Activated CD4-positive, alpha-beta T cell treated with anti-CD3 and anti-CD28 coated beads for 48 hours (primary cell): ENCODE results near the gene PRUNE1.
A peak's percentile ranks its signal among the peaks of the same experiment; 100 is the strongest.

Experiments
- DNase-seq: peaks from one replicate; pipeline ENCODE4 v3.0.0-alpha.2; 2020

Gene PRUNE1

DNA sequence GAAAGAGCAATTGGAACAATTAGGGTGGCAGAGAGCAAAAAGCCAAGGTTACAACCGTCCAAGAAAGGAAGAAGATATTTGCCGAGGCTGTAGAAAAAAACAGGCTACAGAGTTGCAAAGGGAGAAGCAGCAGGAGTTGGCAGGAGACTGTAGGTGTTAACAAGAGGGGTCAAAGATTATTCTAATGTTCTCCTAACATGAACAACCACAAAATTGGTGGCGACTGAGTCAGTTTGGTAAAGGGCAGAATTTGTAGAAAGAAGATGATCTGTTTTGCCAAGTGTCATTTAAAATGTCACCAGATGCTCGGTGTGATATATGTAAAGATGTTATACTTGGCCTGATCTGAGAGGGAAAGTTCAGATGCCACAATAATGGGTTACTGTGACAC is 401 bp upstream of the PRUNE1 start:
- DNase-seq = no peak

DNA sequence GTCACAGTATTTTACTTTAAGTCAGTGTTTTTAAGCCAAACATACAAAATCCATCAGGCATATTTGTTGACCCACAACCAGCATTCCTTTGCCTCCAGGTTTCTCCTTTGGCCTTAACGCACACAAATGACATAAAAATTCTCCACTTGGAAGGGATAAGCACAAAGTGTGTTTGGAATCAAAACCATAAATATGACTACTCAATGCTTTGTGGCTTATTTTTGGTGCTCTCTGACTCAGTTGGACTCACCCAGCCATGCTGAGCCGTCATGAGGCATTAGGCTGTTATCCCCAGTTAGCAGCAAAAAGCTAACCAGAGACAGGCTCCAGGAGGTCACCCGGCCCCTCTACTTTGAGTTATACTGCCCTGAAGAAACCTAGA is 948 bp downstream of the PRUNE1 start:
- DNase-seq = peak; percentile 28

- DNase-seq = no peak
These were observed 1.6 kb downstream of the PRUNE1 start for GRCh38 chr1:151009674-151010345.

DNA sequence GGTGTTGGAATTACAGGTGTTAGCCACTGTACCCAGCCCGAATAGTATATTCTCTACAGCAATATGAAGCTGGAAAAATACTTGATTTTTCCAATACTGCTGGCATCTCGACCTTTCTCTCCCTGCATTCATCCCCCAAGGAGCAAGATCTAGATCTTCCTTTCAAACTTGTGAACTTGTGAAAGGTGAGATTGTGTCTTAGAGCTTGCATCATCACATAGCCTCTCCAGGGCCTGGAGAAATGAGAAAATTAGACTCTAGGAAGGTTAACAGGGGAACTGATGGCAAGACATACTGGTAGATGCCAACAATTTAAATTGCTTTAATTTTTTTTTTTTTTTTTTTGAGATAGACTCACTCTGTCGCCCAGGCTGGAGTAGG is 2.1 kb downstream of the PRUNE1 start:
- DNase-seq = no peak

DNA sequence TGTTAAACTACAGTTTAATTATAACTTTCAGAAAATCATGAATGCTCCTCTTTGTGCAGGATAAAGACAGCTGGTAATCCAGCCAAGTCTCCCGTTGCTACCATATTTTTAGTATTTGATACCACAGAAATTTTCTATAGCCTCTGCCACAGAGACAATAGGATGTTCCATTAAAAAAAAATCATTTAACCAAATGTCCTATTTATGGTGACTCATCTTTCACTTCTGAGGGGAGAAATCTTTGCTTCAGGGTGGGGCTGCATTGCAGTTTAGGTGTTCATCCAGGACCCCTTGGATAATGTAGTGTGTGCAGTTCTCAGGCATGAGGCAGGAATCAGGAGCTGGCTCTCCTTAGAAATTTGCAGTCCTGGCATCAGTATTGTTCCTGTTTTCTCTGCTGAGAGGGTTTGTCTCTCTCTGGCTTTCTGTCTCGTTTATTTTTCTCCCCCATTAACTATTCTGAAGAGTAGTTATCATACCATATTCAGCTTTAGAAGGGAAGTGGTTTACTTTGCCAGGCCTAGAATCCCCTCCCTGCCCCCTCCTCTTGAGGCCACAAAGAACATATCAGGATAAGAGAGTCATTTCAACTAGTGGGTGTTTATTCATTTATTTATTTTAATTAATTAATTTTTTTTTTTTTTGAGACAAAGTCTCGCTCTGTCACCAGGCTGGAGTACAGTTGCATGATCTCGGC is 3.1 kb downstream of the PRUNE1 start:
- DNase-seq = no peak

GRCh38 chr1:151012684-151013471 is 4.6 kb downstream of the PRUNE1 start:
- no peak for DNase-seq

DNA sequence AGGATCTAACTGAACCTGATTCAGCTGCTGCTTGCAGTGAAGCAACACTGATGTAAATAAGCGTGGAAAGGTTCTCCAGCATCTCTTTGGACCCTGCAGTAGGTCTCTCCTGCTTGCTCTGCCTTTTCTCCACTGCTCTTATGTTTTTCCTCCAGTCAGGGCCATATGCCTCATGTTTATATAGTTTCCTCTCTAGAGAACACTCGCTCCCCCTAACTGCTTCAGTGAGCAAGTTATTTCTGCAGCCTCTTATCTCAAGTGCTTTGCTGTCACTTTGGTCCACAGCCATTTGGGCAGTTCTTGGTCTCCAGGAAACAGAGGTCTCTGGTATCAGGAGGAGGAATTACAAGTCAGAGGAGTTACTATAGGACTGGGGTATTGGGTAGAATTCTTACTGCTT is 5.3 kb downstream of the PRUNE1 start:
- no peak for DNase-seq

GRCh38 chr1:151024540-151025146 is 16.4 kb downstream of the PRUNE1 start:
- peak; percentile 88 for DNase-seq

DNA sequence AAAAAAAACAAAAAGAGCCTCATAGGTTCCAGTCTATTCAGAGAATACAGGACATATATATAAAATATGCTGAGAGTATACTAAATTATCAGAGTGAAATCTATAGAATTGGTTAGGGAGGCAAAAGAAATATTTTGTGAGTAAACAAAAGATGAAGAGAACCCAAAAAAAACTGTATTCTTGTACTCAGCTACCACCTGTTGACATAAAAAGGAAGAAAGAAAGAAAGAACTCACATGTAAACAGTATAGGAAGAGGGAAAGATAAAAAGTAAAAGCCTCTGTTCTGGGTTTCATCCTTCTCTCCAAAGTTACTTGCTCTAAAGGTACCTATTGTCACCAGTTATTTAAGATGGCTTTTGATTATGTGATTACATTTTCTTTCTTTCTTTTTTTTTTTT is 18.2 kb downstream of the PRUNE1 start:
- no peak for DNase-seq

GRCh38 chr1:151032164-151032563 is 23.9 kb downstream of the PRUNE1 start:
- DNase-seq = no peak

DNA sequence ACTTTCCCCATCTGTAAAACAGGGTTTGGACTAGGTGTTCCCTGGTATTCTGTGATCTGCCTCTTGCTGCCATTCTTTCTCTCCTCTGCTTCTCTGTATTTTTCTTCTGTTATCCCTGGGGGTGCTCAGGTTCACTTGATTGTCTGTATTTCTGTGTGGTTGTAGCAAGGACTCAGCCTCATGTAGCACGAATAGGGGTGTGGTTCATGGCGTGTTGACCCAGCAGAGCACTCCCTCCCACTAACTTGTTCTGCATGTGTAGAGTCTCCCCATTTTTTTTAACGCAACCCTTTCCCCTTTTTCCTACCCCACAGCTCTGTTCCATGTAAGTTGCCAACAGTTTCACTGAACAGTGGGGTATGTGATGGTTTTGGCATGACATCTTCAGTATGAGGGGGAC is 26.9 kb downstream of the PRUNE1 start:
- no peak for DNase-seq

DNA sequence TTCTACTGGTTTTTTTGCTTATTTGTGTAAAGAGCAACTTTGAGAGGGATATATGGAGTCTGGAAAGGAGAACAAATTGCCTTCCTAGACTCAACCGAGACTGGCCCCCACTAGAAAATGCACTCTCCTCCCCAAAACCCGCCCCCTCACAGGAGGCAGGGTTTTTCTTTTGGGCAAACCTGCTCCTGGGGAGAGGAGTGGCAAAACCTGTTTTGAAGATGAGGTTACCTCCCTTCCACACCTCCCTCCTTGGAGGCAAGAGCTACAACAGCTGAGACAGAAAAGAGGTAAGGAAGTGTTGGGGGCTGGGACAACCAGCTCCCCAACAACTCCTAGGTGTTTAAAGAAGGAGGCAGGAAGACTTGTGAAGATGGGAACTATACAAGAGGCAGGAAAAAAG is 28.1 kb downstream of the PRUNE1 start, which contains the start of gene BNIPL:
BNIPL (plus strand) TSS at position 231 of the 400 bp plus-strand sequence; CDS start at position 371, 140 bp downstream.
- no peak for DNase-seq

DNA sequence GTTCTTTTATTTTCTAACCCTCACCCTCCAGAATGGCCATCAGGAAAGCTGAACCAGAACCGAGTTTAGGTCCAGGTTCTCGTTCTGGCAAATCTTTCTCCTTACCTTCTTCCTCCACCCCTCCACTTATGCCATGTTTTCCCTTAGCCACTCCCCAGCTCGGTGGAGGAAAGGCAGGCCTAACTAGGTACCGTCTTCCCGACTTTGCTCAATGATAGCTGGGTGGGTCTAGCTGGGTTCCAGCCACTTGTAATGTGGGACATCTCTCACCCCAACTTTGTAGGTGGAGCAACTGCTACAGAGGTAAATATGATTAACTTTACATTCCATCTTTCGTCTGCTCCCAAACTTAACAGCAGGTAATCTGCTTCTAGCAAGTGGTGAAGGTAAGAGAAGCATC is 28.8 kb downstream of the PRUNE1 start:
- DNase-seq = no peak

- no peak for DNase-seq
These were observed 31.3 kb downstream of the PRUNE1 start for GRCh38 chr1:151039521-151039920.

- DNase-seq = no peak
These were observed 34.9 kb downstream of the PRUNE1 start for GRCh38 chr1:151043163-151043562.

DNA sequence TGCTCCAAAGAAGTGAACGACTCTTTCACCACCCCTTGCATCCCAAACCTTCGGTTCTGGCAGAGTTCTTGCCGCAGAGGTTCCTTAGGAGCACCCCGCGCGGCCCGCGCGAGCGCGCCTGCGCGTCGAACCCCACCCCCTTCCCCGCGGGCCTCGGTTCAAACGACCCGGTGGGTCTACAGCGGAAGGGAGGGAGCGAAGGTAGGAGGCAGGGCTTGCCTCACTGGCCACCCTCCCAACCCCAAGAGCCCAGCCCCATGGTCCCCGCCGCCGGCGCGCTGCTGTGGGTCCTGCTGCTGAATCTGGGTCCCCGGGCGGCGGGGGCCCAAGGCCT is 39.3 kb downstream of the PRUNE1 start, which contains the start of gene C1orf56:
C1orf56 (plus strand) TSS at position 161 of the 334 bp plus-strand sequence; CDS start at position 258, 97 bp downstream.
- peak; percentile 60 for DNase-seq

- DNase-seq = peak; percentile 71
These were observed 39.8 kb downstream of the PRUNE1 start for GRCh38 chr1:151047925-151048644.

DNA sequence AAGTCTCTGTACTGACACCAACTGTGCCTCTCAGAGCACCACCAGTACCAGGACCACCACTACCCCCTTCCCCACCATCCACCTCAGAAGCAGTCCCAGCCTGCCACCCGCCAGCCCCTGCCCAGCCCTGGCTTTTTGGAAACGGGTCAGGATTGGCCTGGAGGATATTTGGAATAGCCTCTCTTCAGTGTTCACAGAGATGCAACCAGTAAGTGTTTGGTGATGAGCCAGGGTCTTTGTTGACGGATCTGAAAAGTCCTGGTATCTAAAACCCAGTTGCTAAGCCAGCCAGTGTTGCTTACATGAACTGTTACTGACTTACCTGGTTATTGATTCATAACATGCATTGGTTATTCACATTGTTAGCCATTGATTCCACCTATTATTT is 40.4 kb downstream of the PRUNE1 start:
- no peak for DNase-seq

GRCh38 chr1:151049458-151049857 is 41.2 kb downstream of the PRUNE1 start:
- no peak for DNase-seq

GRCh38 chr1:151050051-151050688 is 41.9 kb downstream of the PRUNE1 start:
- no peak for DNase-seq

DNA sequence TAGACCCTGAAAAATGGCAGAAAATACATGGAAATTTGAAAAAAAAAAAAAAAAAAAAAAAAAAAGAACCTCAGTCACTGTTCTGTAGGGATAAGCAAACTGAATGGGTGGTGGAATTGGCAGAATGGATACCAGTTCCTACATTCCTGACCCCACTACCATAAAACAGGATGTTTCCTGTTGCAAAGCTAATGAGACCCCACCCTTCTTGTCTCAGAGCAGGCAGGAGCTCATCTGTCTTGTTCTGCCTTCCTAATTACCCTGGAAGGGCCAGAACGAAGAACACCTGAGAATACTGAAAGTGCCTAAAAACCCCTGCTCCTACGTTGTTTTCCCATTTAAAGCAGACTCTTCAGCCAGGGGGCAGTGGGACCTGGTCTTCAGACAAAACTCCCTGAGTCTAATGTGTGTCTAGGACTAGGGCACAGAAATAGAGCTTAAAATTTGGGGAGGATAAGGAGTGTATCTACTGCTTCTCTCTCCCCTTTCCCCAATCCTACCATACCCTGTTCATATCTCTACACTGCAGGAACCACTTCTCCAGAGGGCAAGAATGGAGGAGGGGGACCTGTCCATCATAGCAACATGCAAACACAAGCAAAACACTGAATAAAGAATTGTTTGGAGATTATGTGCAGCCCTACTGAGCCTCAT is 43.2 kb downstream of the PRUNE1 start:
- DNase-seq = no peak
